HepG2 (cell line): ENCODE results near the gene ZNF385B. TPM values are rescaled to one million over a fixed set of nuclear protein-coding genes. Genes with fewer than 3 reads are reported as not detected.

Source experiments
- HOXD1 ChIP-seq: sonication (generic); formaldehyde crosslinking; IDR thresholded peaks from 2 replicates; pipeline ENCODE4 v1.5.0; 2020; ENCODE audit warnings: missing genetic modification reagents
- MAFK ChIP-seq, 2 experiments: IDR thresholded peaks in 1 of 2; conservative IDR thresholded peaks in 1 of 2; 2 replicates each; pipeline ENCODE4 v1.6.1; 2011; ENCODE audit warnings: improper control_type of control experiment in 2 of 2, low read length in 2 of 2
- ZNF124 ChIP-seq: sonication (generic); formaldehyde crosslinking; IDR thresholded peaks from 2 replicates; pipeline ENCODE4 v1.4.0; 2020; ENCODE audit warnings: missing genetic modification reagents
- ZNF230 ChIP-seq: sonication (generic); formaldehyde crosslinking; IDR thresholded peaks from 2 replicates; pipeline ENCODE4 v1.4.0; 2020; ENCODE audit warnings: mild to moderate bottlenecking, missing genetic modification reagents
- ZNF235 ChIP-seq: sonication (generic); formaldehyde crosslinking; IDR thresholded peaks from 2 replicates; pipeline ENCODE4 v1.8.1; 2023; ENCODE audit warnings: mild to moderate bottlenecking, missing genetic modification reagents, borderline replicate concordance
- ZNF546 ChIP-seq: sonication (generic); formaldehyde crosslinking; conservative IDR thresholded peaks from 2 replicates; pipeline ENCODE4 v1.8.1; 2023; ENCODE audit warnings: mild to moderate bottlenecking, missing genetic modification reagents
- polyA plus RNA-seq, 8 experiments: library from polyadenylated mRNA; depleted of rRNA in 3 of 8; stranded (reverse) in 7 of 8; unstranded in 1 of 8; fragments of >200 nt; fragmentation: Illumina TruSeq in 4 of 8; extraction: Trizol in 4 of 8; gene quantifications; 2 replicates each; pipeline versions ENCODE4 v1.2.1 to v1.2.3, GENCODE V29; 2011 to 2016; ENCODE audit warnings: low read depth in 4 of 8, missing spikeins in 1 of 8, mixed read lengths in 1 of 8; ENCODE audit not compliant: insufficient read depth in 1 of 8
- total RNA-seq, 5 experiments: library from RNA; depleted of rRNA; stranded (reverse); fragments of >200 nt; fragmentation: Illumina TruSeq; extraction: Trizol; gene quantifications; 2 replicates each; pipeline ENCODE4 v1.2.3, GENCODE V29; 2016; ENCODE audit warnings: low read depth in 1 of 5
- TF ChIP-seq, protein P1 (sequence below): sonication (generic); formaldehyde crosslinking; IDR thresholded peaks from 2 replicates; pipeline ENCODE4 v1.5.0; 2020; ENCODE audit warnings: missing genetic modification reagents, mild to moderate bottlenecking, borderline replicate concordance
- TF ChIP-seq, protein P2 (sequence below): sonication (generic); formaldehyde crosslinking; IDR thresholded peaks from 2 replicates; pipeline ENCODE4 v1.5.1; 2020; ENCODE audit warnings: mild to moderate bottlenecking, missing genetic modification reagents, borderline replicate concordance
- TF ChIP-seq, protein P3 (sequence below): IDR thresholded peaks from 2 replicates; pipeline ENCODE4 v1.6.1; 2016; ENCODE audit warnings: control low read depth
- TF ChIP-seq, protein P4 (sequence below): sonication (generic); formaldehyde crosslinking; IDR thresholded peaks from 2 replicates; pipeline ENCODE4 v1.5.0; 2020; ENCODE audit warnings: mild to moderate bottlenecking, missing genetic modification reagents, borderline replicate concordance

ZNF385B gene
- total and polyA plus RNA-seq, 2 of the 13 experiments (the other 11 are each of a cell fraction or from before 2014, with no cell fraction given): 3.3 to 6.7 TPM

DNA sequence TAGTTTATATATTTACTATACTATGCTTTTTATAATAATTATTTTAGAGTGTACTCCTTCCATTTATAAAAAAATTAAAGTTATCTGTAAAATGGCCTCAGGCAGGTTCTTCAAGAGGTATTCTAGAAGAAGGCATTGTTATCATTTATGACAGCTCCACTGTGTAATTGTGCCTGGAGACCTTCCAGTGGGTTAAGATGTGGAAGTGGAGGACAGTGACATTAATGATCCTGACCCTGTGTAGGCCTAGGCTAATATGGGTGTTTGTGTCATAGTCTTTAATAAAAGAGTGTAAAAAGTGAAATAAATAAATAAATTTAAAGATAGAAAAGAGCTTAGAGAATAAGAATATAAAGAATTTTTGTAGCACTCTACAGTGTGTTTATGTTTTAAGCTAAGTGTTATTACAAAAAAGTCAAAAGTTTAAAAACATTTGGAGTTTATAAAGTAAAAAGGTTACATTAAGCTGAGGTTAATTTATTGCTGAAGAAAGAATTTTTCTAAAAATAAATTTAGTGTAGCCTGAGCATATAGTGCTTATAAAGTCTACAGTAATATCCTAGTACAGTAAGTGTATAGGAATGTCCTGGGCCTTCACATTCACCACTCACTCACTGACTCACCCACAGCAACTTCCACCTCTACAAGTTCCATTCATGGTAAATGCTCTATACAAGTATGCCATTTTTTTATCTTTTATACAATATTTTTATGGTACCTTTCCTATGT lies 406.8 kb downstream of the ZNF385B start (continued):
- TF ChIP-seq, protein P1, sequence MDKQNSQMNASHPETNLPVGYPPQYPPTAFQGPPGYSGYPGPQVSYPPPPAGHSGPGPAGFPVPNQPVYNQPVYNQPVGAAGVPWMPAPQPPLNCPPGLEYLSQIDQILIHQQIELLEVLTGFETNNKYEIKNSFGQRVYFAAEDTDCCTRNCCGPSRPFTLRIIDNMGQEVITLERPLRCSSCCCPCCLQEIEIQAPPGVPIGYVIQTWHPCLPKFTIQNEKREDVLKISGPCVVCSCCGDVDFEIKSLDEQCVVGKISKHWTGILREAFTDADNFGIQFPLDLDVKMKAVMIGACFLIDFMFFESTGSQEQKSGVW (CRISPR knock-in tag): no peak
- TF ChIP-seq, protein P2, sequence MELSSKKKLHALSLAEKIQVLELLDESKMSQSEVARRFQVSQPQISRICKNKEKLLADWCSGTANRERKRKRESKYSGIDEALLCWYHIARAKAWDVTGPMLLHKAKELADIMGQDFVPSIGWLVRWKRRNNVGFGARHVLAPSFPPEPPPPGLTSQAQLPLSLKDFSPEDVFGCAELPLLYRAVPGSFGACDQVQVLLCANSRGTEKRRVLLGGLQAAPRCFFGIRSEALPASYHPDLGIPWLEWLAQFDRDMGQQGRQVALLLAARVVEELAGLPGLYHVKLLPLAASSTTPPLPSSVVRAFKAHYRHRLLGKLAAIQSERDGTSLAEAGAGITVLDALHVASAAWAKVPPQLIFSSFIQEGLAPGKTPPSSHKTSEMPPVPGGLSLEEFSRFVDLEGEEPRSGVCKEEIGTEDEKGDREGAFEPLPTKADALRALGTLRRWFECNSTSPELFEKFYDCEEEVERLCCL: no peak
- TF ChIP-seq MAFK (conservative IDR thresholded peaks at IDR 0.05 in 1 of 2, IDR thresholded peaks at IDR 0.05 in 1 of 2; ENCODE audit: low read length in 2 of 2): no peak
- TF ChIP-seq ZNF124 (CRISPR knock-in tag): no peak
- no peak for TF ChIP-seq HOXD1
- TF ChIP-seq ZNF546 (CRISPR knock-in tag): no peak
- TF ChIP-seq, protein P3, sequence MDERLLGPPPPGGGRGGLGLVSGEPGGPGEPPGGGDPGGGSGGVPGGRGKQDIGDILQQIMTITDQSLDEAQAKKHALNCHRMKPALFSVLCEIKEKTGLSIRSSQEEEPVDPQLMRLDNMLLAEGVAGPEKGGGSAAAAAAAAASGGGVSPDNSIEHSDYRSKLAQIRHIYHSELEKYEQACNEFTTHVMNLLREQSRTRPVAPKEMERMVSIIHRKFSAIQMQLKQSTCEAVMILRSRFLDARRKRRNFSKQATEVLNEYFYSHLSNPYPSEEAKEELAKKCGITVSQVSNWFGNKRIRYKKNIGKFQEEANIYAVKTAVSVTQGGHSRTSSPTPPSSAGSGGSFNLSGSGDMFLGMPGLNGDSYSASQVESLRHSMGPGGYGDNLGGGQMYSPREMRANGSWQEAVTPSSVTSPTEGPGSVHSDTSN (CRISPR knock-in tag): no peak
- TF ChIP-seq ZNF230 (CRISPR knock-in tag): no peak
- TF ChIP-seq, protein P4, sequence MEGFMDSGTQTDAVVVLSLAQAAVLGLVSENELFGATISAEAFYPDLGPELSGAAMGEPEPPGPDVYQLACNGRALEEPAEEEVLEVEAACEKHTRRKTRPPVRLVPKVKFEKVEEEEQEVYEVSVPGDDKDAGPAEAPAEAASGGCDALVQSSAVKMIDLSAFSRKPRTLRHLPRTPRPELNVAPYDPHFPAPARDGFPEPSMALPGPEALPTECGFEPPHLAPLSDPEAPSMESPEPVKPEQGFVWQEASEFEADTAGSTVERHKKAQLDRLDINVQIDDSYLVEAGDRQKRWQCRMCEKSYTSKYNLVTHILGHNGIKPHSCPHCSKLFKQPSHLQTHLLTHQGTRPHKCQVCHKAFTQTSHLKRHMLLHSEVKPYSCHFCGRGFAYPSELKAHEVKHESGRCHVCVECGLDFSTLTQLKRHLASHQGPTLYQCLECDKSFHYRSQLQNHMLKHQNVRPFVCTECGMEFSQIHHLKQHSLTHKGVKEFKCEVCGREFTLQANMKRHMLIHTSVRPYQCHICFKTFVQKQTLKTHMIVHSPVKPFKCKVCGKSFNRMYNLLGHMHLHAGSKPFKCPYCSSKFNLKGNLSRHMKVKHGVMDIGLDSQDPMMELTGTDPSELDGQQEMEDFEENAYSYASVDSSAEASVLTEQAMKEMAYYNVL (CRISPR knock-in tag): no peak
- no peak for TF ChIP-seq ZNF235 (CRISPR knock-in tag)
